SU-DHL-6 (cell line): ENCODE measurements around the gene AHI1.

Experiments used
- EZH2phosphoT487 ChIP-seq: fragments of 200-600 bp; sonication (generic), shearing (Covaris generic); conservative IDR thresholded peaks from 2 replicates; pipeline ENCODE4 v1.6.1; 2018; ENCODE audit warnings: mild to moderate bottlenecking, antibody characterized with exemption, low read length, moderate library complexity, mixed read lengths
- TF ChIP-seq, protein P1 (sequence below): fragments of 200-600 bp; sonication (generic); IDR thresholded peaks from one replicate; pipeline ENCODE4 v1.5.1; 2017; ENCODE audit warnings: antibody characterized with exemption, mild to moderate bottlenecking, low read length, moderate library complexity; ENCODE audit not compliant: insufficient read depth, poor library complexity, severe bottlenecking

GRCh38 chr6:135299256-135299655 lies 198.3 kb downstream of the AHI1 start:
- TF ChIP-seq, protein P1, sequence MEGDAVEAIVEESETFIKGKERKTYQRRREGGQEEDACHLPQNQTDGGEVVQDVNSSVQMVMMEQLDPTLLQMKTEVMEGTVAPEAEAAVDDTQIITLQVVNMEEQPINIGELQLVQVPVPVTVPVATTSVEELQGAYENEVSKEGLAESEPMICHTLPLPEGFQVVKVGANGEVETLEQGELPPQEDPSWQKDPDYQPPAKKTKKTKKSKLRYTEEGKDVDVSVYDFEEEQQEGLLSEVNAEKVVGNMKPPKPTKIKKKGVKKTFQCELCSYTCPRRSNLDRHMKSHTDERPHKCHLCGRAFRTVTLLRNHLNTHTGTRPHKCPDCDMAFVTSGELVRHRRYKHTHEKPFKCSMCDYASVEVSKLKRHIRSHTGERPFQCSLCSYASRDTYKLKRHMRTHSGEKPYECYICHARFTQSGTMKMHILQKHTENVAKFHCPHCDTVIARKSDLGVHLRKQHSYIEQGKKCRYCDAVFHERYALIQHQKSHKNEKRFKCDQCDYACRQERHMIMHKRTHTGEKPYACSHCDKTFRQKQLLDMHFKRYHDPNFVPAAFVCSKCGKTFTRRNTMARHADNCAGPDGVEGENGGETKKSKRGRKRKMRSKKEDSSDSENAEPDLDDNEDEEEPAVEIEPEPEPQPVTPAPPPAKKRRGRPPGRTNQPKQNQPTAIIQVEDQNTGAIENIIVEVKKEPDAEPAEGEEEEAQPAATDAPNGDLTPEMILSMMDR = no peak
- no peak for TF ChIP-seq EZH2phosphoT487
